Smooth muscle cell (in vitro differentiated cells): ENCODE results near the gene PYROXD2. TPM values are rescaled to one million over a fixed set of nuclear protein-coding genes. Genes with fewer than 3 reads are reported as not detected.

Experiments
- DNase-seq: peaks from one replicate; lab custom pipeline; 2025; ENCODE audit not compliant: unreplicated experiment; lab: John Stamatoyannopoulos, UW
- H2AFZ ChIP-seq: fragments of 200-600 bp; sonication (generic); 2 replicates; pipeline ENCODE4 v1.6.0; 2016; ENCODE audit warnings: antibody characterized with exemption, low read depth, mild to moderate bottlenecking
- H3F3A ChIP-seq: fragments of 200-600 bp; sonication (generic); 2 replicates; pipeline ENCODE4 v1.6.0; 2017; ENCODE audit warnings: antibody characterized with exemption, low read depth
- H3K27ac ChIP-seq: fragments of 200-600 bp; sonication (generic); 2 replicates; pipeline ENCODE4 v1.5.1; 2016; ENCODE audit warnings: low read depth, mild to moderate bottlenecking
- H3K27me3 ChIP-seq: fragments of 200-600 bp; sonication (generic); 2 replicates; pipeline ENCODE4 v1.6.1; 2016; ENCODE audit warnings: low read depth, mild to moderate bottlenecking
- H3K36me3 ChIP-seq: fragments of 200-600 bp; sonication (generic); 2 replicates; pipeline ENCODE4 v1.5.1; 2016; ENCODE audit warnings: low read depth
- H3K4me1 ChIP-seq: fragments of 200-600 bp; sonication (generic); 2 replicates; pipeline ENCODE4 v1.5.1; 2016; ENCODE audit warnings: low read depth
- H3K4me2 ChIP-seq: fragments of 200-600 bp; sonication (generic); 2 replicates; pipeline ENCODE4 v1.6.0; 2016; ENCODE audit warnings: mild to moderate bottlenecking
- H3K4me3 ChIP-seq: fragments of 200-600 bp; sonication (generic); 2 replicates; pipeline ENCODE4 v1.5.1; 2016; ENCODE audit warnings: mild to moderate bottlenecking
- H3K79me2 ChIP-seq: fragments of 200-600 bp; sonication (generic); 2 replicates; pipeline ENCODE4 v1.6.0; 2016; ENCODE audit warnings: low read depth, mild to moderate bottlenecking
- H3K9ac ChIP-seq: fragments of 200-600 bp; sonication (generic); 2 replicates; pipeline ENCODE4 v1.6.0; 2016; ENCODE audit warnings: low read depth
- H3K9me3 ChIP-seq: fragments of 200-600 bp; sonication (generic); replicated peaks from 2 replicates; pipeline ENCODE4 v1.5.1; 2016; ENCODE audit warnings: low read depth
- H4K20me1 ChIP-seq: fragments of 200-600 bp; sonication (generic); 2 replicates; pipeline ENCODE4 v1.6.0; 2016; ENCODE audit warnings: low read depth
- CTCF ChIP-seq: fragments of 200-600 bp; sonication (generic); IDR thresholded peaks from 2 replicates; pipeline ENCODE4 v1.5.1; 2017; ENCODE audit warnings: borderline replicate concordance, mild to moderate bottlenecking, antibody characterized with exemption; ENCODE audit not compliant: insufficient read depth, poor library complexity, severe bottlenecking
- WGBS: methylation state at CpG from one replicate; pipeline ENCODE4 v1.1.7; 2016; ENCODE audit warnings: low lambda C conversion rate; 5-methylcytosine and 5-hydroxymethylcytosine counted together
- polyA plus RNA-seq: library from polyadenylated mRNA; unstranded; fragments of >200 nt; fragmentation: Nextera tagmentation; extraction: Ambion mirVana; gene quantifications from 2 replicates; pipeline ENCODE4 v1.2.1, GENCODE V29; 2016
- total RNA-seq: library from RNA; depleted of rRNA; stranded (reverse); fragments of >200 nt; gene quantifications from 2 replicates; pipeline ENCODE4 v1.2.3, GENCODE V29; 2014

Gene PYROXD2
- total and polyA plus RNA-seq, 2 experiments from 2014 or later = 3.6 to 6.1 TPM

GRCh38 chr10:98418665-98419468 is 3.9 kb upstream of the PYROXD2 start:
- DNase-seq = no peak
- Histone ChIP-seq H3K4me2 (no peak overlapping the region), H3K27ac (no peak overlapping the region), H3K27me3 (no peaks in the 10 kb centered on the region), H3F3A (no peaks in the 10 kb centered on the region), H3K4me1 (peaks cover 9% of the 10 kb centered on the region), H3K79me2 (no peaks in the 10 kb centered on the region), H3K9ac (no peak overlapping the region), H3K9me3 (no peaks in the 10 kb centered on the region), H2AFZ (no peak overlapping the region), H3K4me3 (no peak overlapping the region), H3K36me3 (no peaks in the 10 kb centered on the region), H4K20me1 (no peaks in the 10 kb centered on the region)
- no peak for TF ChIP-seq CTCF
- WGBS = 95% methylated on average over 18 of the region's 18 CpGs

- Histone ChIP-seq H3K9ac (no peak overlapping the region), H3K79me2 (no peaks in the 10 kb centered on the region)
- no peak for DNase-seq
Observed at GRCh38 chr10:98417973-98418664, 3.1 kb upstream of the PYROXD2 start.

GRCh38 chr10:98417481-98417959 is 2.5 kb upstream of the PYROXD2 start:
- H4K20me1 ChIP-seq = no peaks in the 10 kb centered on the region
- no peak overlapping the region for H3K9ac ChIP-seq
- TF ChIP-seq CTCF = no peak
- no peaks in the 10 kb centered on the region for H3K9me3 ChIP-seq
- no peaks in the 10 kb centered on the region for H3K79me2 ChIP-seq
- no peak overlapping the region for H2AFZ ChIP-seq
- no peak overlapping the region for H3K4me2 ChIP-seq
- H3K27me3 ChIP-seq = no peaks in the 10 kb centered on the region
- no peaks in the 10 kb centered on the region for H3F3A ChIP-seq
- peaks cover 9% of the 10 kb centered on the region for H3K4me1 ChIP-seq
- H3K36me3 ChIP-seq = no peaks in the 10 kb centered on the region
- 92% methylated on average over 19 of the region's 19 CpGs for WGBS
- no peak overlapping the region for H3K4me3 ChIP-seq
- H3K27ac ChIP-seq = no peak overlapping the region
- no peak for DNase-seq

More at GRCh38 chr10:98417973-98418664, 3.1 kb upstream of the PYROXD2 start:
- Histone ChIP-seq H3F3A (no peaks in the 10 kb centered on the region), H3K4me1 (peaks cover 9% of the 10 kb centered on the region), H4K20me1 (no peaks in the 10 kb centered on the region), H3K4me3 (no peak overlapping the region), H3K9me3 (no peaks in the 10 kb centered on the region), H3K27ac (no peak overlapping the region), H3K27me3 (no peaks in the 10 kb centered on the region), H2AFZ (no peak overlapping the region), H3K36me3 (no peaks in the 10 kb centered on the region), H3K4me2 (no peak overlapping the region)
- no peak for TF ChIP-seq CTCF
- WGBS = 94% methylated on average over 21 of the region's 21 CpGs
